ENCODE results near the gene TMEM201.

DNA sequence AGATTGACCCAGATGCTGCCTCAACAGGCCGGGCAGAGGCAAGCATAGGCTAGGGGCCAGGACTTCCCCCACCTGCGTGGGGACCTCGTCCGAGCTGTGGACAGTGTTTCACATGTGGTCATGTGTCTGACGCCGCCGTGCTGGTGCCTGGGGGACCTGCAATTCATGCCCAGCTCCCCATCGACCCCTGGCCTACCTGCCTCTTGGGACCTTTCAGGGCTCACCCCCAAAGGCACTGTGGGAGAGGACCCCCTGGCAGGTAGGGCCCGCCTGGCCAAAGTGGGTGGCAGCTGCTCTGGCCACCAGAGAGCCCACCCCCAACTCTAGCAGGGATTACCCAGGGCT is 4.4 kb downstream of the TMEM201 start:
- TF ChIP-seq EP300 (IDR thresholded peaks at IDR 0.05; ENCODE audit: borderline replicate concordance) (no peak), CREB1 (IDR thresholded peaks at IDR 0.05; ENCODE audit: low read depth) (no peak), TAF1 (IDR thresholded peaks at IDR 0.05; ENCODE audit: low read depth) (no peak), FOXM1 (IDR thresholded peaks at IDR 0.05; ENCODE audit: borderline replicate concordance, low read depth) (no peak), TEAD4 (IDR thresholded peaks at IDR 0.05) (no peak), NFIC (IDR thresholded peaks at IDR 0.05) (no peak), ZBTB7A (IDR thresholded peaks at IDR 0.05; ENCODE audit: low read depth) (no peak)
- TF ChIP-seq, protein P1, sequence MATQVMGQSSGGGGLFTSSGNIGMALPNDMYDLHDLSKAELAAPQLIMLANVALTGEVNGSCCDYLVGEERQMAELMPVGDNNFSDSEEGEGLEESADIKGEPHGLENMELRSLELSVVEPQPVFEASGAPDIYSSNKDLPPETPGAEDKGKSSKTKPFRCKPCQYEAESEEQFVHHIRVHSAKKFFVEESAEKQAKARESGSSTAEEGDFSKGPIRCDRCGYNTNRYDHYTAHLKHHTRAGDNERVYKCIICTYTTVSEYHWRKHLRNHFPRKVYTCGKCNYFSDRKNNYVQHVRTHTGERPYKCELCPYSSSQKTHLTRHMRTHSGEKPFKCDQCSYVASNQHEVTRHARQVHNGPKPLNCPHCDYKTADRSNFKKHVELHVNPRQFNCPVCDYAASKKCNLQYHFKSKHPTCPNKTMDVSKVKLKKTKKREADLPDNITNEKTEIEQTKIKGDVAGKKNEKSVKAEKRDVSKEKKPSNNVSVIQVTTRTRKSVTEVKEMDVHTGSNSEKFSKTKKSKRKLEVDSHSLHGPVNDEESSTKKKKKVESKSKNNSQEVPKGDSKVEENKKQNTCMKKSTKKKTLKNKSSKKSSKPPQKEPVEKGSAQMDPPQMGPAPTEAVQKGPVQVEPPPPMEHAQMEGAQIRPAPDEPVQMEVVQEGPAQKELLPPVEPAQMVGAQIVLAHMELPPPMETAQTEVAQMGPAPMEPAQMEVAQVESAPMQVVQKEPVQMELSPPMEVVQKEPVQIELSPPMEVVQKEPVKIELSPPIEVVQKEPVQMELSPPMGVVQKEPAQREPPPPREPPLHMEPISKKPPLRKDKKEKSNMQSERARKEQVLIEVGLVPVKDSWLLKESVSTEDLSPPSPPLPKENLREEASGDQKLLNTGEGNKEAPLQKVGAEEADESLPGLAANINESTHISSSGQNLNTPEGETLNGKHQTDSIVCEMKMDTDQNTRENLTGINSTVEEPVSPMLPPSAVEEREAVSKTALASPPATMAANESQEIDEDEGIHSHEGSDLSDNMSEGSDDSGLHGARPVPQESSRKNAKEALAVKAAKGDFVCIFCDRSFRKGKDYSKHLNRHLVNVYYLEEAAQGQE (IDR thresholded peaks at IDR 0.05; ENCODE audit: low read depth): no peak
- TF ChIP-seq, protein P2, sequence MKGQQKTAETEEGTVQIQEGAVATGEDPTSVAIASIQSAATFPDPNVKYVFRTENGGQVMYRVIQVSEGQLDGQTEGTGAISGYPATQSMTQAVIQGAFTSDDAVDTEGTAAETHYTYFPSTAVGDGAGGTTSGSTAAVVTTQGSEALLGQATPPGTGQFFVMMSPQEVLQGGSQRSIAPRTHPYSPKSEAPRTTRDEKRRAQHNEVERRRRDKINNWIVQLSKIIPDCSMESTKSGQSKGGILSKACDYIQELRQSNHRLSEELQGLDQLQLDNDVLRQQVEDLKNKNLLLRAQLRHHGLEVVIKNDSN (IDR thresholded peaks at IDR 0.05): no peak

Measured in Ishikawa (cell line).